NCI-H1694 (cell line): ENCODE results near the gene STARD5.

Source experiments
- DNase-seq: peaks from one replicate; lab custom pipeline; 2025; lab: John Stamatoyannopoulos, UW

The STARD5 gene

DNA sequence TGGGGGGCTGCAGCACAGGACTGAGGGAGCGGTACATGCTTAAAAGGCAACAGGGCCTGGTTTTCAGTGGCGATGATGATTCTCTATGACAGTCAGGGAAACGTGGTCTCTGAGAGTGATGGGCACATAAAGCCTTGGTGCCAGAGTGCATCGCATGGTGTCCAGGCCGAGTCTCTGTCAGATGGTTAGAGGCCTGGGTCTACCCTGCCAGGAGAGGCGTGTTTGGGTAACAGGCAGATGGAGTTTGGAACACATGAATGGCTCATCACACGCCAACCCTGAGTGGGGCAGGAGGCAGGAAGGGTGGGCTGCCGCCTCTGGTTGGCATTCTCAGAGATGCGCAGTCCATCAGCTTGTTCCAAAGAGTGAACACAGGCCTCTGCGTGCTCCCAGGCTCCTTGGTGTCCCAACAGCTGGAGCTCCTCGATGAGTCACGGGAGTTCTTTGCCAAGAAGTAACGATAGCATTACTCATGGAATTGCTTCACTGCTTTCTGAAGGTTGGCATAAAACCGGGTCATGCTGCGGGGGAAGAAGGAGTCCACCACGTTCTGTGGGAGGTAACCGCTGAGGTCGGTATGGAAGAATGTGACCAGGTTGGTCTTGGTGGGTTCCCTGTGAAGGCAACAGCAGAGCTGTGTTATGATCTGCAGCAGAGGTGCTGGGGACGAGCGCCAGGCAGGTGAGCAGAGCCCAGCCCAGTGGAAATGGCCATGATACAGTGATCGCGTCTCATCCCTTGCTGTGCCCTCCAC, 11.0 kb downstream of the STARD5 start:
- DNase-seq: no peak

DNA sequence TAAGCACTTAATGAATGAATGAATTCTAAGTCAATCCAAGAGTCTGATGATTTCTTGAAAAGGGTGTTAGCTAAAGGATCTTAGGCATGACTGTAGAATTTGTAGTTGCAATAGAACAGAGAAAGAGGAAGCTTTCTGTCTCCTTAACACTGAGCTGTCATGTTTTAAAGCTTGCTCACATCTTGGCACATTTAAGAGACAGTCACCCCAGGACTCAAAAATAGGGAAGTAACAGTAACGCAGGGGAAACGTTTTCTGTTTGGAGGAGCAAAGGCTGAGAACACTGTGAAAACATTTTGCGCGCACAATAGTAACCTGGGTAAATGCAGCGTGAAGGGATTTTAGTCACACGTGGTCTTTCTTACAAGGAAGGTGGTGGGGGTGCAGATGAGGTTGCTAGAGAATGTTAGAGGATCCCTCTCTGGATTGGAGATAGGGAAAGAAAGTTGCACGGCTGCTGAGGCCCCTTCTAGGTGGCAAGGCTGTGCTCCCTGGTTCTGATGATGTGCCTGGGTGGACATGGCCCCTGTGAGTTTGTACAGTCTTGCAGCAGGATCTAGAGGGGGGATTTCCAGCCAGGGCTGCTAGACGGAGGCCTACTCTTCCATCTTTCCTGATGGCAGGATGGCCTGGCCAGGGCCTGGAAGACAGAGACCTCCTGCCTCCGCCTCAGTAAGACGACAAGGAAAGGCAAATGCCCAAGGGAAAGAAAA, 12.0 kb downstream of the STARD5 start:
- DNase-seq: no peak

DNA sequence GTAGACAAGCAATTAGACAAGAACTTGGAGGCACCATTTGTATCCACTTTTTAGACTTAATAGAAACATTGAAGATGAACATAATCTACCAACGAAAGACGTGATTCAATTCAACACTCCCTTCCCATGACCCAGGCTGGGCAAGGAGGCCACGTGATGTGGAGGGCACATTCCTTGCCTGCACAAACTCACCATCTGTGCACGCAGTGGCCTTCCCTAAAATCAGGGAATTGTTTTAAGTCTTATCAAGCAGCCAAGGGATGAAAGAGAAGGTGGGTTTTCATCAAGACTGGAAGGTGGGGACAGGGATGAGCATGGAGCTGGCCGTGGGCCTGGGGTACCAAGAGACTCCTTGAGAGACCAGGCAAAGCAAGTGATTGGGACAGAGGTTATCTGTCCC, 13.5 kb downstream of the STARD5 start:
- DNase-seq: no peak

DNA sequence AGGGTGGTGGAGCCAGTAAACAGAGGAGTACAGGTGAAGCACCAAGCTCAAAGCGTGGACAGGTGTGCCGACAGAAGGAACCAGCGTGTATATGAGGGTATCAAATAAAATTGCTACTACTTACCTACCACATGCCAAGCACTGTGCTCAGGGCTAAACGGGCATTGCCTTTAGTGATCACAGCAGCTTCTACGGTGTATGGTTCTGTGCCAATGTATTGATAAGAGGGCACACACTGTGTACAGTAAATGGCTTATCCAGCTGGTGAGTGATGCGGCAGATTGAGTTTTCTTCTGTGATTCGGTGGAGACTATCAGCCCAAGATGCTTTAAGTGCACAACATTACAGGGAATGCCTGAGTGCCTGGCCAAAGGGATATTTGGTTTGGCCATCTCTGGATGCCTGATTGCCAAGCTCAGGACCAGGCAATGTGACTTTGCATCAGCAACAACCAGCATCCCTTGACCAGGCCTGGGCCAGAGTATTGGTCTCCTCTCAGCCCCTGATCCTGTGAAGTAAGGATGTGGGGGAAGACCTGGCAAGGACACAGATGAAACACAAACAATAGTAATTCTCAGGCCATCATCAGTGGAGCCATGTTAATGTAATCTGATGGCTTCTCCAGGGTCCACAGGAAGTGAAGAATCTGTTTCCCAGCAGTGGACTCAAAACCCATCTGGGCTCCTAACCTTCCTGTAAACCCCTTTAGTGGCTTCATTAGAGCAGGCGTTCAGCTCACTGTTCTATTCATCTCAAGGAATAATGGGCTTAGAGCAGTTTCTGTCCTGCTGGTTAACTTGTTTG, 14.1 kb downstream of the STARD5 start:
- DNase-seq: no peak

DNA sequence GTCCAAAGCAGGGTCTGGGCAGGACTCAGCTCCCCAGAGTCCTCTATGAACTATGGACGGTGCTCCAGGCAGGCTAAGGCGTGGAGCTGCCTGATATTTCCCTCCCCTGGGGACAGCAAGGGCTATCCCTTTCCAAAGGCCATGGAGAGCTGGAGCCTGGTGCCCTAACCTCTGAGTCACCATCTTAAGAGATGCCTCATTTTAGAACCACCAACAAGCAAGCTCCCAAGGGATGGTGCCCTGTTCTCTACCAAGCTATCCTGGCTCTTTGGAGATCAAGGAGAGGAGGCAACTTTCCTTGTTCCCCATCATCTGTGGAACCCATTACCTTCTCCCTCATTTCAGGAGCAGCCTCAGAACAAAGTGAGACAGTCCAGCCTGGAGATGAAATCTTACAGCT, 15.7 kb downstream of the STARD5 start:
- no peak for DNase-seq

DNA sequence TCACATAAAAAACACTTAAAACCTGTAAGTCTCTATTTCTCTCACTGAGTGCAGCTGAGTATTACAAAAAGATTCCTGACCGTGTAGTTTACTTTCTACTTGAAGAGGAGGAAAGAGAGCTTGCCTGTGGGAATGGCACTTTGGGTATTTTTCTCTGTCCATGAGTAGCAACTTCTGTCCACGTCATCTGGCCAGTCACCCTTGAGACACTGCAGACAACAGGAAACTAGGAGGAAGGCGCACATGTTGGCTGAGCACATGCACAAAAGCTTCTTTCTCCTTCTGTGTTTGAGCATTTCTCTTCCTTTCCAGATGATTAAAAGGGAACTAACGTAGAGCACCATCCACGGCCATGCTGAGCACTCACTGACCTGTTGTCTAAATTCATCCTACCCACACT, 19.7 kb downstream of the STARD5 start:
- DNase-seq: no peak

DNA sequence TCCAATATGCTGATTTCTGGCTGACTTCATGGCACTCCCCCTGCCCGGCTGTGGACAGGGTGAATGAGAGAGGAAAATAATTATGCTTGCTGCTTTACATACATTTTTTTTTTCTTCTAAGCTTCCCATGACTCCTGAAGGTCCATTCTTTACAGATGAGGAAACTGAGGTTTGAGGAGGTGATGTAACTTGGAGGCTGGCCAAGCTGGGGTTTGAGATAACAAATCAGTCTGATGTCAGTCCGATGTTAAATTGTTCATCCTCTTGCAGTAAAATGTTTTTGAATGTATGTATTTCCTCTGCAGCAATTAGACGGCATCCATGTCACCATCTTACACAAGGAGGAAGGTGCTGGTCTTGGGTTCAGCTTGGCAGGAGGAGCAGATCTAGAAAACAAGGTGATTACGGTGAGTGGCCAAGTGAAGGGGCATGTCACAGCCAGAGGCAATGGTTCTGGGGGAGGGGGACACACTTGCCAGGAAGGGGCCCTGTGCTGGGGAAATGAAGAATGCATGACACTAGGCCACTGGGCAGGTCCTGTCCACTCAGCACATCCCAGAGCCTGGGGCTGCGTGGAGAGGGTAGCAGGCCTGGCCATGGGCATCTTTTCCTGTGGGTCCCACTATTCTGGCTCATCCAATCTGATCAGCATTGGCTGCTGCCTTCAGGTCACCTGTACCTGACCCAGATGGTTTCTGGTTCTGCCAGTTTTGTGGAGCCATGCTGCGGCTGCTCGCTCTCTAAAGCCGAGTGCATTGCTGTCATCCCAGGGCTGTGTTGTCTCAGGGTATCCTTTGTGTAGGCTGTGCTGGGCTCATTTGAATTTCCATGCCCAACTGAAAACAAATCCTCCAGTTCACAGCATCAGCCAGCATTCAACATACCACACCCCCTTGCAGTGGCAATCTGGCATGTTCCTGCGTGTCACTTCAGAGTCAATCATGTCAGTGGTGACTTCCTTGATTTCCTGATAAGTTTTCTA, 20.4 kb downstream of the STARD5 start:
- no peak for DNase-seq

DNA sequence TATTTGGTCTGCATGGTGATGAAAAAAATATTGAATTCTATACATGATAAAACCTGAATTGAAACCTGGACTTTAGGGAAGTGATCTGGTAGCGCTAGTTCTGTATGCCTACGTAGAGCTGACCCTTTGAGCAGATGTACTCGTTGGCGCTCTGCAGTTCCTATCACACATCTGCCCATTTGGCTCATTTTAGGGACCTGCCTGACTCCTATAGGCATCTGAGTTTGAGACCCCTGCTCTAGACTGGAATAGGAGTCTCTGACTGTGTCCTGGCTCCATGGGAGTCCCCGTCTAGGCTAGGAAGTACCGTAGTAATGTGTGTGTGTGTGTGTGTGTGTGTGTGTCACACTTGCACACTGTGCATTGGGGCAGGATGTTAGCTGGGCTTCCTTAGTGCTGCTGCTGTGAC, 21.2 kb downstream of the STARD5 start:
- no peak for DNase-seq

DNA sequence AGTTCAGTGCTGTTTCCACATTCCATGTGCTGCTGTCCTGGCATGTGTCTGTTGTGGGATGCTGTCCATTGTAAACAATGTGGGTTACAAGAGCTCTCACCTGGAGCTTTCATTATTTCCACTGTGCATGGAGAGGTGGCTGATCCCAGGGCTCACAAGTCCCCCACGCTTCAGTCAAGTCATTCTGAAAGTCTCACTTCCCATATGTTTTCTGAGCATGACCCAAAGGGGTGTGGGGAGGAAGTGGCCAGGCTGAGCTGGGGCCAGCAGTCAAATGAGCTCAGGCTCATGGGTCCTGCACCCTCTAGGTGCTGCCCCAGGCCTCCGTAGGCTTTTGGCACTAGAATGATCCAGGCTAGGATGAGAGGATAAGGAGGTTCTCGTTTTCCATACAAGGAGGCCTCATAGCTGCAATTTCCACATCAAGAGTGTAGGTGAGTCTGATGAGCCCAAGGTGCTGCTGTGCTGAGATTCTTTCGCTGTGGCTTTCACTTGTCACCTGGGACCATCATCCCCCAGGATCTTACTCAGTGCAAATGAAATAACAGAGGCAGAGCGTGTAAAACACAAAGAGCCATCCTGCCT, 22.0 kb downstream of the STARD5 start:
- DNase-seq: no peak

DNA sequence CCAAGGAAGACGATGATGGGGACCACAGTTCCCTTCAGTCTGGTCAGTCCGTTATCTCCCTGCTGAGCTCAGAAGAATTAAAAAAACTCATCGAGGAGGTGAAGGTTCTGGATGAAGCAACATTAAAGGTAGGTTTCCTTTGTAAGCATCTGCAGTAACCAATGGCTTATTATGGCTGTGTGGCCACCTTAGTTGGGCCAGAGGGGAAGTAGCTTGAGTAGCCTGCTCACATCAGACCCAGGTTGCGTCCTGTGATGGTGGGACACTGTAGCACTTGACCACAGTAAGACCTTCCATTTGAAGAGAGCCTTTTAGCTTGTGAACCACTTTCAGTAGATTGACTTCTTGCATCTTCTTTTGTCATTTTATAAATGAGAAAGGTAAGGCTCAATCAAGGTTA, 22.6 kb downstream of the STARD5 start:
- DNase-seq: no peak

DNA sequence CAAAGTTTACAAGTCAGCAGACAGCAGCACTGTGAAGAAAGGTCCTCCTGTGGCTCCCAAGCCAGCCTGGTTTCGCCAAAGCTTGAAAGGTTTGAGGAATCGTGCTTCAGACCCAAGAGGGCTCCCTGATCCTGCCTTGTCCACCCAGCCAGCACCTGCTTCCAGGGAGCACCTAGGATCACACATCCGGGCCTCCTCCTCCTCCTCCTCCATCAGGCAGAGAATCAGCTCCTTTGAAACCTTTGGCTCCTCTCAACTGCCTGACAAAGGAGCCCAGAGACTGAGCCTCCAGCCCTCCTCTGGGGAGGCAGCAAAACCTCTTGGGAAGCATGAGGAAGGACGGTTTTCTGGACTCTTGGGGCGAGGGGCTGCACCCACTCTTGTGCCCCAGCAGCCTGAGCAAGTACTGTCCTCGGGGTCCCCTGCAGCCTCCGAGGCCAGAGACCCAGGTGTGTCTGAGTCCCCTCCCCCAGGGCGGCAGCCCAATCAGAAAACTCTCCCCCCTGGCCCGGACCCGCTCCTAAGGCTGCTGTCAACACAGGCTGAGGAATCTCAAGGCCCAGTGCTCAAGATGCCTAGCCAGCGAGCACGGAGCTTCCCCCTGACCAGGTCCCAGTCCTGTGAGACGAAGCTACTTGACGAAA, 24.2 kb downstream of the STARD5 start:
- no peak for DNase-seq

DNA sequence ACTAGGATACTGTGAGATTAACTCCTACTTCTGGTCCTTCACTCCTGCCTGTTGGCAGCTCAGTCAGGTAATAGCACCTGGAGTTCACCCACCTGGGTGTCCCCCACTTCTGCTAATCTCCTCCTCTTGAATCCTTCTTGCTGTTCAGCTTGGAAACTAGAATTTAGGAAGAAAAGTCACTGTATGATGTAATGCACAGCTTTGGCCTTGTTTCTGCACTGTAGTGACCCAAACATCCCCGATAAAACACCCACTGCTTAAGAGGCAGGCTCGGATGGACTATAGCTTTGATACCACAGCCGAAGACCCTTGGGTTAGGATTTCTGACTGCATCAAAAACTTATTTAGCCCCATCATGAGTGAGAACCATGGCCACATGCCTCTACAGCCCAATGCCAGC, 24.8 kb downstream of the STARD5 start:
- no peak for DNase-seq

DNA sequence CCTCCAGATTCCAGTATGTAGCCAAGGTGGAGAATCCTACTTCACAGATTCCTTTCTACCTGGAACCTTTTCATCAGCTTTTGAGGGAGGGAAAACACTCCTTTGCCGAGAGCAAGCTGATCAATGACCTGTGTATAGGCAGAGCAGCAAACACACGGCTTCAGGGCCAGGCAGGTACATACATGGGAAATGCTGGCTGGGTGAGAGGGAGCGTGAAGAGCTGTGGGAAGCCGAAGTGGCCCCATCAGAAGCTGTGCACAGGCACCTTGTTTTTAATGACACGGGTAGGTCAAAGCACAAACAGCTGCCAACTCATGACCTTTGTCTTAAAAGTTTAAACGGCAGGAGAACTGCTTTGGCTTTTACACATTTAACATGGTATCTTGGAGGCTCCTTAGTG, 25.3 kb downstream of the STARD5 start:
- DNase-seq: no peak

DNA sequence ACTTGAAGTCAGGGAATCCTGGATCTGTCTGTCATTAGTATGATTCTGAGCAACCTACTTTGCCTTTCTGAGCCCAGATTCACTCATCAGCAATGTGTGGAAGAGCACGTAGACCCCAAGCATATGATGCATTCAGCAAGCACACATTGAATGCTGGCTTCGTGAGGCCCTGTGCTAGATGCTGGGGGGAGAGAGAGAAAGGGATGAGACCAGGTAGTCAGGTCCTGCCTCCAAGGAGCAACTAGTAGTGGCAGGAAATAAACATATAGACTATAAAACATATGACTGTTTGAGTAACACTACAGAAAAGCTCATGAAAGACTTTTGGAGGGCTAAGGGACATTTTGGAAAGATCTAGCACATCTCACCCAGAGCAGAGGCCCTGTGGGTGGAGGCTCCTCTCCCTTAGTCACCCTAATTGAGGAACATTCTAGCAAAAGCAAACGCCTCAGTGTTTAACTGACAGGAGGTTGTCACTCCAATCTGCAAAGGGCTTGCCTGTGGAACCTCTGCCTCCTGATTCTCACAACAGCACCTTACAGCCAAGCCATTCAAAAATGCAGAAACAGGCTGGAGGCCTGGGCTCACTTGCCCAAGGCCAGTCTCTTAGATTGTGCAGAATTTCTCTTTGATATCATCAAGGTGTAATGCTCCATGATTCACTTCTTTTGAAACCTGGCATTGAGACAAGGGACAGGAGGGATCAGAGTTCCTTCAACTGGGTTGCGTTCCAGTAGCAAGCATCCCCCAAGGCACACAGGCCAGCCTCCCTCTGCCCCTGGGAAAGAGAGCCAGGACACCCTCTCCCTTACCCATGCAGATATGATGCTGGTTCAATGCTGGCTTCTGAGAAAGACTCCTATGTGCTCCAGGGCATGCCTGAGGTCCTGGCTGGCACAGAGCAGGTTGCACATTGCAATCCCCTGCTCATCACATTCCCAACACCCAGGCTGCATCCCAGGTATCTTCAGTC, 26.1 kb downstream of the STARD5 start:
- no peak for DNase-seq

DNA sequence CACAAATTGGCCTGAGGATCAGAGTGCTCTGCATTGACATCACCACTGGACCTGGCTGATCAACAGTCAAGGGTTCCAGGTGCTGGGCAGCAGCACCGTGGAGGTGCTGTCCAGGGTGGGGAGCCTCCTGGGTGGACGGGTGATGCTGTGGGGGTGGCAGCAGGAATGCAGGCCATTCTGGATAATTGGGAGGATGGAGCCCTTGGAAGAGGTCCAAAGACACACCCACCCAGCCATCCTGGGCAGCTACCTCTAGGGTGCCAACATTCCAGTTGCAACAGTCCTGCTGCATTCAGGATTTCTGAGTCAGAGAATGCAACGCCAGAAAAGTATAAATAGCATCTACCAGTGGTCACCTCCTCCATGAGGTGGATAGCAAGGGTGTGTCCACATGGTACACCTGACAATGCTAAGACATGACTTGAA, 26.8 kb downstream of the STARD5 start:
- no peak for DNase-seq

DNA sequence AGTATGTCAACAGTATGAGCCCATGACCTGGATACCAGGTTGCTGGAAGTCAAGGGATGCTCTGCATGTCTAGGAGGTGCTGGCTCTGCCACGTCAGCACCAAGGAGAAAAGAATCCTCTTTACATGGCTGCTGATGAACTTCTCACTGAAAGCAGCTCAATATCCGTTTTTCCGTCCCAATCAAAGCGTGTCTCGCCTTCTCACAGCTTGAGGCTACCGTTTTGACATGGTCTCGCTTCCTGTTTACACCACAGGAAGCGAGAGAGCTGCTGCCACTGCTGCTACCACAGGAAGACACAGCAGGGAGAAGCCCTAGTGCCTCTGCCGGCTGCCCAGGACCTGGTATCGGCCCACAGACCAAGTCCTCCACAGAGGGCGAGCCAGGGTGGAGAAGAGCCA, 27.3 kb downstream of the STARD5 start:
- DNase-seq: no peak

DNA sequence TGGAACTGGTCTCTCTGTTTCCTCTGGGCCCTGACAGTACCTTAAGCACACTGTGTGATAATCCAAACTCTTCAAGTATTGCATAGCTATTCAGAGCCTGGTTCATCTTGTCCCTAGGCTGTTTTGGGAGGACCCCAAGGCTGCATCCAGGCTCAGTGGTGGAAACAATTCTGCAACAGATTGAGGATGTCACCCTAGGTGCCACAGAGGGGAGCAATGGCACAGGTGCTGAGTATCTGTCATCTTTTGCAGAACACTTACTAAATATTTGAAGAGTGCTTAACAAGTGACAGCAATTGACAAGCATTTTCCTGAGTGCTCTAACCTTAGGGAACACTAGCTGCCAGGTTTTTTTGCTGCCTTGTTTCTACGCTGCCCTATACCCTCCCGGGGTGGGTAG, 27.8 kb downstream of the STARD5 start:
- DNase-seq: no peak

DNA sequence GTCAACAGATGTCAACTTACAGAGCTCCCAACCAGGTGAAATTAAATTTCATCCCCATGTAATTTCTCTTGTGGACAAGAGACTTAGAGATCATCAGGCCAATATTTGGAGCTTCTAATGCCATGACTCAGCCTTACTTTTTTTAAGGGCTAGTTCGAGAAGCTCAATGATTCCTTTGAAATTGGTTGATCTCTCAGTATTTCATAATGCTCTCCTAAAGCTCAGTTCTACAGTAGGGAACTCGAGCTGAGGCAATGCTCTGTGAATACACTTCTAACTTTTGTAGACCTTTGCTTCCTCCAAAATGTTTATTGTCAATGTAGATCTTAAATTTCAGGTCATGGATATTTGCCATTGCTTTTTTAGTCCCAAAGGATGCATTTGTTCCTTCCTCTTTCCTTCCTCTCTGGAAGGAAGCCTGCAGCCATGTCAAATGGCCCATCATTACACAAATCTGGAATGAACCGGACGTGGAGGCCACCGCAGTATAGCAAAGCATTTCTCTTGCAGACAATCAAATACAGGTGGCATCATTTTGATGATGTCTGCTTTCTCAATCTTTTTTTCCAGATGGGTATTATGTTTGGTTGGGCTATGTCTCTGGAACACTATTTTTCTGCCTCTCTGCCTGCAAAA, 28.3 kb downstream of the STARD5 start:
- no peak for DNase-seq

DNA sequence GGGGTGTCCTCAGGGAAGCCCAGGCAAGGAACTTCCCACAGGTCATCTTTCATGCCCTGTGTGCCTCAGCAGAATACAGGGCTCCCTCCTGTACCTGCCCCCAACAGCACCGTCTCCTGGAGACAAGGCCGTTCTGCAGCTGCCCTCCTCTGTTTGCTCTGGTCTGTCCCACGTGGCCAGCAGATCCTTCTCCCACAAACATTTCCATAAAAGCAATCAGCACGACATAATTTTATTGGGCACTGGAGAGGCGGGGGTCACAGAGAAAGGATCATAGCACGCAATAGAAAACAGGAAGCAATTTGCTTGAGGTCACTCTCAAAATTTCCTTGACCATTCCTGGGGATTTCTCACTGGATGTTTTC, 29.4 kb downstream of the STARD5 start:
- no peak for DNase-seq
